ENCODE measurements around the gene PRKAG2.

Gene PRKAG2

GRCh38 chr7:151518105-151518946, 358.6 kb downstream of the PRKAG2 start:
- Mint-ChIP-seq H3K9me3 (no peaks in the 10 kb centered on the region), H3K36me3 (ENCODE audit: low read depth) (peaks cover 17% of the 10 kb centered on the region), H3K27me3 (peaks cover 4% of the 10 kb centered on the region), H3K27ac (peak overlapping the region; percentile 93), H3K4me1 (ENCODE audit: low read depth) (peaks cover 60% of the 10 kb centered on the region), H3K4me3 (peak overlapping the region; percentile 90)
- intact Hi-C loops (cut with micrococcal nuclease), result no loop called here

GRCh38 chr7:151517601-151518104, 359.3 kb downstream of the PRKAG2 start:
- Mint-ChIP-seq H3K27ac (peak overlapping the region; percentile 93), H3K9me3 (no peaks in the 10 kb centered on the region), H3K36me3 (ENCODE audit: low read depth) (peaks cover 17% of the 10 kb centered on the region), H3K4me3 (peak overlapping the region; percentile 90), H3K27me3 (no peaks in the 10 kb centered on the region), H3K4me1 (ENCODE audit: low read depth) (peaks cover 67% of the 10 kb centered on the region)
- intact Hi-C loops (cut with micrococcal nuclease), result loop anchor here (1.0 kb wide), 1 partner anchor 32 kb away; no protein-coding TSS in a partner anchor

- Mint-ChIP-seq H3K27me3 (no peaks in the 10 kb centered on the region), H3K4me3 (peak overlapping the region; percentile 21), H3K9me3 (no peaks in the 10 kb centered on the region), H3K36me3 (ENCODE audit: low read depth) (peaks cover 17% of the 10 kb centered on the region), H3K4me1 (ENCODE audit: low read depth) (peaks cover 78% of the 10 kb centered on the region), H3K27ac (peak overlapping the region; percentile 93)
- intact Hi-C loops (cut with micrococcal nuclease), result no loop called here
Measured at GRCh38 chr7:151515276-151515565, 361.7 kb downstream of the PRKAG2 start.

GRCh38 chr7:151514461-151515275, 362.2 kb downstream of the PRKAG2 start:
- H3K36me3 Mint-ChIP-seq (ENCODE audit: low read depth), result peaks cover 17% of the 10 kb centered on the region
- H3K4me3 Mint-ChIP-seq, result peak overlapping the region; percentile 21
- no peaks in the 10 kb centered on the region for H3K27me3 Mint-ChIP-seq
- intact Hi-C loops (cut with micrococcal nuclease), result no loop called here
- H3K9me3 Mint-ChIP-seq, result no peaks in the 10 kb centered on the region
- H3K27ac Mint-ChIP-seq, result peak overlapping the region; percentile 93
- H3K4me1 Mint-ChIP-seq (ENCODE audit: low read depth), result peaks cover 80% of the 10 kb centered on the region

DNA sequence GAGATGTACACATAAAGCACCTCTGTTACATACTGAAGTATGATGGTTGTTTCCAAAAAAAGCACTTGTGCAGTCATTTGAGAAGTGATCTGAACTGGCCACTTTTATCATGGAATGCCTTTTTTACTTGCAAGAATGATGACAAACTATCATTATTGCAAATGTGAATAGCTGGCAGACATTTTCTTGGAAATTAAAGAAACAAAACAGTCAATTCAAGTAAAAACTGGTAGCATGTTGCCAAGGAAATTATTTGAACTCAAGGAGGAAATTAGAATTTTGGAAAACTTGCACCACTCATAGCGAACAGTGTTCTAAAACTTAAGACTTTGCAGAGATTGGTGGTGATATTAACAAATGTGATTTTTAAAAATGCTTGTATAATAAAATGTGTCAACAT, 363.8 kb downstream of the PRKAG2 start:
- peaks cover 82% of the 10 kb centered on the region for H3K4me1 Mint-ChIP-seq (ENCODE audit: low read depth)
- intact Hi-C loops (cut with micrococcal nuclease), result no loop called here
- H3K27ac Mint-ChIP-seq, result no peak overlapping the region
- no peaks in the 10 kb centered on the region for H3K27me3 Mint-ChIP-seq
- no peak overlapping the region for H3K4me3 Mint-ChIP-seq
- no peaks in the 10 kb centered on the region for H3K9me3 Mint-ChIP-seq
- H3K36me3 Mint-ChIP-seq (ENCODE audit: low read depth), result peaks cover 9% of the 10 kb centered on the region

DNA sequence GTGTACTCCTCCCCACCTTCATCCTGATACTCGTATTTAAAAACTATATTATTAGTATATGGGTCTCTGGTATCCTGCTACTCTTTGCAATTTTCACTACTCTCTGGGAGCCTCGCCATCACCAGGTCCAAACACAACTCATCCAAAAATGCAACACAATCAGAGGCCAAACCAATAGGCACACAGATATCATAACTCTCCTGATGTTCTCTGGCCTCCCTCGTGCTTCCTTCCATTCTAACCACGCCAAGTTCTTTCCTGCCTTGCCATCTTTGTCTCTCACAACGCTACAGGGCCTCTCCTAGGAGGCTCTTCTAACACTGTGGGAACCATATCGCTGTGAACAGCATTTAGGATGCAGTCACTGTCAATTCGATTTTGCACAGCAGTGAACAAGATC, 364.6 kb downstream of the PRKAG2 start:
- peaks cover 6% of the 10 kb centered on the region for H3K36me3 Mint-ChIP-seq (ENCODE audit: low read depth)
- H3K4me1 Mint-ChIP-seq (ENCODE audit: low read depth), result peaks cover 82% of the 10 kb centered on the region
- H3K4me3 Mint-ChIP-seq, result no peak overlapping the region
- intact Hi-C loops (cut with micrococcal nuclease), result no loop called here
- H3K27ac Mint-ChIP-seq, result peak overlapping the region; percentile 21
- no peaks in the 10 kb centered on the region for H3K27me3 Mint-ChIP-seq
- H3K9me3 Mint-ChIP-seq, result no peaks in the 10 kb centered on the region

DNA sequence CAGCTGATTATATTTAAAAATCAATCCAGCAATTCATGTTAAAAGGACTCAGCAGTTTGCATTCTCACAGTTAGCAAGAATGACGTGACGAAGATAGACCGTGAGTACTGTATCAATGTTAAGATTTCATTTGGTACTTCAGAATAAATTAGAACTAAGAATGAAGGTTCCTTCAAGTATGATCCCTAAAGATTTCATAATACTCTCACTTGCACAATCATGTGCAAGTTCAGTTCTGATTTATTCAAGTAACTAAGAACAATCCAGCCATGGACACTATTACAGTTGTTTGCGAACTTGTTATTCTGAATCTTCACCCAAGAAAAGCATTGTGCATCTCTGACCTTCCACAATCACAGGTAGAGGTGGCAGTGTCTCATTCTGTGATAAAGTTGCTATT, 365.0 kb downstream of the PRKAG2 start:
- no peaks in the 10 kb centered on the region for H3K9me3 Mint-ChIP-seq
- peak overlapping the region; percentile 21 for H3K27ac Mint-ChIP-seq
- no peaks in the 10 kb centered on the region for H3K27me3 Mint-ChIP-seq
- H3K36me3 Mint-ChIP-seq (ENCODE audit: low read depth), result peaks cover 6% of the 10 kb centered on the region
- H3K4me1 Mint-ChIP-seq (ENCODE audit: low read depth), result peaks cover 81% of the 10 kb centered on the region
- H3K4me3 Mint-ChIP-seq, result no peak overlapping the region
- intact Hi-C loops (cut with micrococcal nuclease), result no loop called here

DNA sequence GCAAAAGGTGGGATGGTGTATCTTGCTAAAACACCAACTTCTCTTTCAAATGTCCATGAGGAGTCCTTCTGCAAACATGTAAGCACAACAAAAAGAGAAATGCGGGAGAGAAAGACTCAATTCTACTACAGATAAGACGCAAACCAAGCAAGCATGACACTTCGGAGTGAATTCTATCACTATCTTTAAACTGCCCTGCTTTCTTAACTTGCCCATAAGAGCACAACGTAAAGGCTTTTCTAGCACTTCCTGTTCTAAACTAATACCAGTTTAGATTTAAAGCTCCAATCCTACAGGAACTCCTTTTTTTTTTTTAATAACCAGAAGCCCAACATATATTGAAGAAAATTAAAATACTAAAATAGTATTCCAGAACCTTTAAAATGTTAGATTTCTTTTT, 365.6 kb downstream of the PRKAG2 start:
- no peak overlapping the region for H3K27ac Mint-ChIP-seq
- no peak overlapping the region for H3K4me3 Mint-ChIP-seq

DNA sequence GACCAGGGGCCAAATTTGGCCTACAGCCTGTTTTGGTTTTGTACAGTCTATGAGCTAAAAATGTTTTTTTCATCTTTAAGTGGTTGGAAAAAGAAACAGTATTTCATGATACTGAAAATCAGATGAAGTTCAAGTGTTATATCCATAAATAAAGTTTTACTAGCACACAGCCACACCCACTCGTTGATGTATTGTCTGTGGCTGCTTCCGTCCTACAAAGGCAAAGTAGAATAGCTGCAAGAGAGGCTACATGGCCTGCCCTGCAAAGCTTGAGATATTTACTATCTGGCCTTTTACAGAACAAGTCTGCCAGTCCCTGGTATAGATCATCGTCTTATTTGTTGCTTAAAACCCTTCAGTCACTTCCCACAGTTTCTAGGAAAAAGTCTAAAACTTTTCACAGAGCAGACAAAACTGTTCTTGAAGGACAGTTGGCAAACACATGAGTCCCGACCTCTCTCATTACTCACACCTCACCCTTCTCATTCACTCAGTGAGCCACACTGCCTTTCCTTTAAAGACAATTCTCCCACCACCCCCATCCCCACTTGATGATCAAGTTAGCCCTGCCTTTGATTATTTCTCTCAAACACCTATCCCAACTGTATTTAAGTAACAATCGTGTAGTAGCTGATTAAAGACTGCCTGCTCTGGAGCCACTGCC, 367.1 kb downstream of the PRKAG2 start:
- intact Hi-C loops (cut with micrococcal nuclease), result no loop called here
- Mint-ChIP-seq H3K27me3 (no peaks in the 10 kb centered on the region), H3K4me1 (ENCODE audit: low read depth) (peaks cover 70% of the 10 kb centered on the region), H3K4me3 (no peak overlapping the region), H3K36me3 (ENCODE audit: low read depth) (no peaks in the 10 kb centered on the region), H3K27ac (no peak overlapping the region), H3K9me3 (no peaks in the 10 kb centered on the region)

More for the DNA sequence above, 365.6 kb downstream of the PRKAG2 start:
- Mint-ChIP-seq H3K4me1 (ENCODE audit: low read depth) (peaks cover 79% of the 10 kb centered on the region), H3K36me3 (ENCODE audit: low read depth) (peaks cover 6% of the 10 kb centered on the region), H3K27me3 (no peaks in the 10 kb centered on the region), H3K9me3 (no peaks in the 10 kb centered on the region)
- intact Hi-C loops (cut with micrococcal nuclease), result no loop called here

- H3K4me3 Mint-ChIP-seq, result no peak overlapping the region
- H3K4me1 Mint-ChIP-seq (ENCODE audit: low read depth), result peaks cover 61% of the 10 kb centered on the region
- H3K27me3 Mint-ChIP-seq, result no peaks in the 10 kb centered on the region
- H3K36me3 Mint-ChIP-seq (ENCODE audit: low read depth), result no peaks in the 10 kb centered on the region
- no peaks in the 10 kb centered on the region for H3K9me3 Mint-ChIP-seq
- intact Hi-C loops (cut with micrococcal nuclease), result no loop called here
- H3K27ac Mint-ChIP-seq, result no peak overlapping the region
Measured at GRCh38 chr7:151508991-151509390, 367.9 kb downstream of the PRKAG2 start.

DNA sequence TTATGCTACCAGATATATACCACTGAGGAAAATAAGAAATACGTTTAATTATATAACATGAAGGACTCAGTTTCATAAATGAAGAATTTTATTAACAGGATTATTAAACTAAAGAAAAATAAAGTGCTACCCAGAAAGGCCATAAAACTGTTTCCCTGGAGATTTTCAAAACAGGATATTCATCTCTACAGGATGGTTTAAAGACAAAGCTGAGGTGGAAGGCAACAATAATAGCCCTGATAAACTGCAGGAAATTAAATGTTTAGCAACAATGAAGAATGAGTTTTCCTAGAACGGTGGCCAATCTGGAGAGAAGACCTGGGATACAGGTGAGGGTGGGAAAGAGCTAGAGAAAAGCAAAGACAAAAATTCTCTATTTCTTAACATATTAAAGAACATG, 369.1 kb downstream of the PRKAG2 start:
- no peaks in the 10 kb centered on the region for H3K27me3 Mint-ChIP-seq
- no peak overlapping the region for H3K4me3 Mint-ChIP-seq
- intact Hi-C loops (cut with micrococcal nuclease), result no loop called here
- H3K4me1 Mint-ChIP-seq (ENCODE audit: low read depth), result peaks cover 58% of the 10 kb centered on the region
- no peak overlapping the region for H3K27ac Mint-ChIP-seq
- H3K9me3 Mint-ChIP-seq, result no peaks in the 10 kb centered on the region
- no peaks in the 10 kb centered on the region for H3K36me3 Mint-ChIP-seq (ENCODE audit: low read depth)

- H3K27me3 Mint-ChIP-seq, result no peaks in the 10 kb centered on the region
- H3K27ac Mint-ChIP-seq, result no peak overlapping the region
- peaks cover 1% of the 10 kb centered on the region for H3K9me3 Mint-ChIP-seq
- no peak overlapping the region for H3K4me3 Mint-ChIP-seq
- peaks cover 50% of the 10 kb centered on the region for H3K4me1 Mint-ChIP-seq (ENCODE audit: low read depth)
- H3K36me3 Mint-ChIP-seq (ENCODE audit: low read depth), result peaks cover under 1% of the 10 kb centered on the region
- intact Hi-C loops (cut with micrococcal nuclease), result no loop called here
Measured at GRCh38 chr7:151506901-151507382, 370.0 kb downstream of the PRKAG2 start.

Data from dendritic cell treated with granulocyte-macrophage colony-stimulating factor and Interleukin-4, amounts not matched to agents 40 ng/mL and 50 ng/mL, for 4 days (primary cell).